Measurements from ENCODE around the gene USP17L29. TPM values are rescaled to one million over a fixed set of nuclear protein-coding genes. Genes with fewer than 3 reads are reported as not detected.
"Not testable (repeated sequence)": the region's sequence is repeated elsewhere in the genome, so short reads cannot be mapped to it uniquely, and the experiment has no call there.

USP17L29 gene, protein sequence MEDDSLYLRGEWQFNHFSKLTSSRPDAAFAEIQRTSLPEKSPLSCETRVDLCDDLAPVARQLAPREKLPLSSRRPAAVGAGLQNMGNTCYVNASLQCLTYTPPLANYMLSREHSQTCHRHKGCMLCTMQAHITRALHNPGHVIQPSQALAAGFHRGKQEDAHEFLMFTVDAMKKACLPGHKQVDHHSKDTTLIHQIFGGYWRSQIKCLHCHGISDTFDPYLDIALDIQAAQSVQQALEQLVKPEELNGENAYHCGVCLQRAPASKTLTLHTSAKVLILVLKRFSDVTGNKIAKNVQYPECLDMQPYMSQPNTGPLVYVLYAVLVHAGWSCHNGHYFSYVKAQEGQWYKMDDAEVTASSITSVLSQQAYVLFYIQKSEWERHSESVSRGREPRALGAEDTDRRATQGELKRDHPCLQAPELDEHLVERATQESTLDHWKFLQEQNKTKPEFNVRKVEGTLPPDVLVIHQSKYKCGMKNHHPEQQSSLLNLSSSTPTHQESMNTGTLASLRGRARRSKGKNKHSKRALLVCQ
- total RNA-seq: not detected in 2 replicates

DNA sequence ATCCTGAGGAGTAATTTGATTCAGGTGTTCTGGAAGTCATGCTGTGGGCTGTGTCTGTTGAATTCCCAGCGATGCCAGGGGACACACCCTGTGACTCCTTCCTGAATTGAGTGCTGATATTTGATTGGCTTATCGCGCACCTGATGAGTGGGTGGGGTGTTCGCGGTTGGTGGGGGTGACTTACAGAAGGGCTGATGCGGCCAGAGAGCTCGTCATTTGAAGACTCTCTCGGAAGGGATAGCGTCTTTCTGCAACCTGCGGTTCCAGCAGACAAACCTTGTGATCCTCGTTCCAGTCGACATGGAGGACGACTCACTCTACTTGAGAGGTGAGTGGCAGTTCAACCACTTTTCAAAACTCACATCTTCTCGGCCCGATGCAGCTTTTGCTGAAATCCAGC is at the start of gene USP17L29:
Gene USP17L29, plus strand, starts transcription at position 301 of the 400 bp plus-strand sequence. Its CDS starts 0 bp downstream, at position 301.
- DNase-seq (ENCODE audit: low read depth): not testable (repeated sequence)

DNA sequence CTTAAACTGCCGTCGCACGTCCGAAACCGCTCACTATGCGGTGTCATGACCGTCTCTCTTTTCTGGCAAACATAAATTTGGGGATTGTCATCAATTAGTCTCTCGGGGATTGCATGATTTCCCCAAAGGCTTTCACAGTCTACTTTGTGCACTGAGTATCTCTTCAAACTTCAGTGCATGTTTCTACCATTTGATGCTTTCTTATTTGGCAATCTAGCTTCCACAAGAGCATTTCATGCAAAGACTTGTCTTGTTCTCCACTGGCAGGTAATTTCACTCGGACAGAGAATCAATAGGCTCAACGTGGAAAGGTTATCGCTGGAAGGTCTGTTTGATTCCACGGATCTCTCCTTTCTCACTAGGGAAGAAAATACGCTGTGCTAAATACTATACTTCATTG is 29.2 kb upstream of the USP17L29 start:
- DNase-seq (ENCODE audit: low read depth): not testable (repeated sequence)

DNA sequence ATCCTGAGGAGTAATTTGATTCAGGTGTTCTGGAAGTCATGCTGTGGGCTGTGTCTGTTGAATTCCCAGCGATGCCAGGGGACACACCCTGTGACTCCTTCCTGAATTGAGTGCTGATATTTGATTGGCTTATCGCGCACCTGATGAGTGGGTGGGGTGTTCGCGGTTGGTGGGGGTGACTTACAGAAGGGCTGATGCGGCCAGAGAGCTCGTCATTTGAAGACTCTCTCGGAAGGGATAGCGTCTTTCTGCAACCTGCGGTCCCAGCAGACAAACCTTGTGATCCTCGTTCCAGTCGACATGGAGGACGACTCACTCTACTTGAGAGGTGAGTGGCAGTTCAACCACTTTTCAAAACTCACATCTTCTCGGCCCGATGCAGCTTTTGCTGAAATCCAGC is 28.6 kb upstream of the USP17L29 start, which contains the start of gene USP17L24:
Gene USP17L24, plus strand, starts transcription at position 301 of the 400 bp plus-strand sequence. Its CDS starts 0 bp downstream, at position 301.
- DNase-seq (ENCODE audit: low read depth): not testable (repeated sequence)

DNA sequence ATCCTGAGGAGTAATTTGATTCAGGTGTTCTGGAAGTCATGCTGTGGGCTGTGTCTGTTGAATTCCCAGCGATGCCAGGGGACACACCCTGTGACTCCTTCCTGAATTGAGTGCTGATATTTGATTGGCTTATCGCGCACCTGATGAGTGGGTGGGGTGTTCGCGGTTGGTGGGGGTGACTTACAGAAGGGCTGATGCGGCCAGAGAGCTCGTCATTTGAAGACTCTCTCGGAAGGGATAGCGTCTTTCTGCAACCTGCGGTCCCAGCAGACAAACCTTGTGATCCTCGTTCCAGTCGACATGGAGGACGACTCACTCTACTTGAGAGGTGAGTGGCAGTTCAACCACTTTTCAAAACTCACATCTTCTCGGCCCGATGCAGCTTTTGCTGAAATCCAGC is 23.8 kb upstream of the USP17L29 start, which contains the start of gene USP17L25:
Gene USP17L25, plus strand, starts transcription at position 301 of the 400 bp plus-strand sequence. Its CDS starts 0 bp downstream, at position 301.
- DNase-seq (ENCODE audit: low read depth): not testable (repeated sequence)

DNA sequence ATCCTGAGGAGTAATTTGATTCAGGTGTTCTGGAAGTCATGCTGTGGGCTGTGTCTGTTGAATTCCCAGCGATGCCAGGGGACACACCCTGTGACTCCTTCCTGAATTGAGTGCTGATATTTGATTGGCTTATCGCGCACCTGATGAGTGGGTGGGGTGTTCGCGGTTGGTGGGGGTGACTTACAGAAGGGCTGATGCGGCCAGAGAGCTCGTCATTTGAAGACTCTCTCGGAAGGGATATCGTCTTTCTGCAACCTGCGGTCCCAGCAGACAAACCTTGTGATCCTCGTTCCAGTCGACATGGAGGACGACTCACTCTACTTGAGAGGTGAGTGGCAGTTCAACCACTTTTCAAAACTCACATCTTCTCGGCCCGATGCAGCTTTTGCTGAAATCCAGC is 19.1 kb upstream of the USP17L29 start, which contains the start of gene USP17L26:
Gene USP17L26, plus strand, starts transcription at position 301 of the 400 bp plus-strand sequence. Its CDS starts 0 bp downstream, at position 301.
- not testable (repeated sequence) for DNase-seq (ENCODE audit: low read depth)

DNA sequence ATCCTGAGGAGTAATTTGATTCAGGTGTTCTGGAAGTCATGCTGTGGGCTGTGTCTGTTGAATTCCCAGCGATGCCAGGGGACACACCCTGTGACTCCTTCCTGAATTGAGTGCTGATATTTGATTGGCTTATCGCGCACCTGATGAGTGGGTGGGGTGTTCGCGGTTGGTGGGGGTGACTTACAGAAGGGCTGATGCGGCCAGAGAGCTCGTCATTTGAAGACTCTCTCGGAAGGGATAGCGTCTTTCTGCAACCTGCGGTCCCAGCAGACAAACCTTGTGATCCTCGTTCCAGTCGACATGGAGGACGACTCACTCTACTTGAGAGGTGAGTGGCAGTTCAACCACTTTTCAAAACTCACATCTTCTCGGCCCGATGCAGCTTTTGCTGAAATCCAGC is 14.3 kb upstream of the USP17L29 start, which contains the start of gene USP17L5:
Gene USP17L5, plus strand, starts transcription at position 301 of the 400 bp plus-strand sequence. Its CDS starts 0 bp downstream, at position 301.
- not testable (repeated sequence) for DNase-seq (ENCODE audit: low read depth)

DNA sequence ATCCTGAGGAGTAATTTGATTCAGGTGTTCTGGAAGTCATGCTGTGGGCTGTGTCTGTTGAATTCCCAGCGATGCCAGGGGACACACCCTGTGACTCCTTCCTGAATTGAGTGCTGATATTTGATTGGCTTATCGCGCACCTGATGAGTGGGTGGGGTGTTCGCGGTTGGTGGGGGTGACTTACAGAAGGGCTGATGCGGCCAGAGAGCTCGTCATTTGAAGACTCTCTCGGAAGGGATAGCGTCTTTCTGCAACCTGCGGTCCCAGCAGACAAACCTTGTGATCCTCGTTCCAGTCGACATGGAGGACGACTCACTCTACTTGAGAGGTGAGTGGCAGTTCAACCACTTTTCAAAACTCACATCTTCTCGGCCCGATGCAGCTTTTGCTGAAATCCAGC is 9.6 kb upstream of the USP17L29 start, which contains the start of gene USP17L27:
Gene USP17L27, plus strand, starts transcription at position 301 of the 400 bp plus-strand sequence. Its CDS starts 0 bp downstream, at position 301.
- not testable (repeated sequence) for DNase-seq (ENCODE audit: low read depth)

DNA sequence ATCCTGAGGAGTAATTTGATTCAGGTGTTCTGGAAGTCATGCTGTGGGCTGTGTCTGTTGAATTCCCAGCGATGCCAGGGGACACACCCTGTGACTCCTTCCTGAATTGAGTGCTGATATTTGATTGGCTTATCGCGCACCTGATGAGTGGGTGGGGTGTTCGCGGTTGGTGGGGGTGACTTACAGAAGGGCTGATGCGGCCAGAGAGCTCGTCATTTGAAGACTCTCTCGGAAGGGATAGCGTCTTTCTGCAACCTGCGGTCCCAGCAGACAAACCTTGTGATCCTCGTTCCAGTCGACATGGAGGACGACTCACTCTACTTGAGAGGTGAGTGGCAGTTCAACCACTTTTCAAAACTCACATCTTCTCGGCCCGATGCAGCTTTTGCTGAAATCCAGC is 4.8 kb upstream of the USP17L29 start, which contains the start of gene USP17L28:
Gene USP17L28, plus strand, starts transcription at position 301 of the 400 bp plus-strand sequence. Its CDS starts 0 bp downstream, at position 301.
- not testable (repeated sequence) for DNase-seq (ENCODE audit: low read depth)

DNA sequence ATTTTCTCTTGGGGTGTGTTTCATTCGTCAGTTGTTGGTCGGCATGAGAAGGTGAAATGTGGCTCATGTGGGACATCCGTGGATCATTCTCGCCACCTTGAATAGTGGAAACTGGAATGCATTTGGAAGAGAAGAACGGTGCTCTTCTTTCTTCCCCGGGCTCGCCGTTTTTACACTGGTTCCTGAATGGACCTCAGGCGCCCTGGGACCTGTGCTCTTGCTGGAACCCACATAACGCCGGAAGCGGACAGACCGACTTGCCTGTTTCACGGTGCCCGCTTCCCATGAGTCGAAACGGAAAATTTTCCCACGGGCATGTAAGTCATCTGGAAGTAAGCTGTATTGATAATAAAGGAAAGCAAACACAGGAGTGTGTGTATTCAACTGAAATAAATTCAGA is 2.6 kb upstream of the USP17L29 start:
- not testable (repeated sequence) for DNase-seq (ENCODE audit: low read depth)

DNA sequence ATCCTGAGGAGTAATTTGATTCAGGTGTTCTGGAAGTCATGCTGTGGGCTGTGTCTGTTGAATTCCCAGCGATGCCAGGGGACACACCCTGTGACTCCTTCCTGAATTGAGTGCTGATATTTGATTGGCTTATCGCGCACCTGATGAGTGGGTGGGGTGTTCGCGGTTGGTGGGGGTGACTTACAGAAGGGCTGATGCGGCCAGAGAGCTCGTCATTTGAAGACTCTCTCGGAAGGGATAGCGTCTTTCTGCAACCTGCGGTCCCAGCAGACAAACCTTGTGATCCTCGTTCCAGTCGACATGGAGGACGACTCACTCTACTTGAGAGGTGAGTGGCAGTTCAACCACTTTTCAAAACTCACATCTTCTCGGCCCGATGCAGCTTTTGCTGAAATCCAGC is 9.4 kb downstream of the USP17L29 start, which contains the start of gene USP17L30:
Gene USP17L30, plus strand, starts transcription at position 301 of the 400 bp plus-strand sequence. Its CDS starts 0 bp downstream, at position 301.
- DNase-seq (ENCODE audit: low read depth): not testable (repeated sequence)

DNA sequence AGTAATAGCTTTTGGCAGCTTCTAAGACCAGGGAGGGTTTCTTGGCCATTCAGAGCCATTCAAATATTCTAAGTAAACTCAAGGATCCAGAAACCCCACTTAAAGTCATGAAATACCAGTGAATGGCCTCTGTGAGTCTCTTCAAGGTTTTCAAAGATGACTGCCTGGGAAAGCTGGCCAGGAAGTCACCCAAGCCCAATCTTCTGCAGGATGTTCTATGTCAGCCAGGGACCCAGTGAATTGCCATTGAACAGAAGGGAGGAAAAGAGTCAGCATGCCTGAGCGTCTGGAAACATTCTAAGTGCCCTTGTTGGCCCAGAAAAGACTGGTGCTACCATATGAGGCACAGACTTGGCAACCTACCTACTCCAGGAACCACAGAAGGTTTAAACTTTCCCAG is 26.4 kb downstream of the USP17L29 start:
- not testable (repeated sequence) for DNase-seq (ENCODE audit: low read depth)

DNA sequence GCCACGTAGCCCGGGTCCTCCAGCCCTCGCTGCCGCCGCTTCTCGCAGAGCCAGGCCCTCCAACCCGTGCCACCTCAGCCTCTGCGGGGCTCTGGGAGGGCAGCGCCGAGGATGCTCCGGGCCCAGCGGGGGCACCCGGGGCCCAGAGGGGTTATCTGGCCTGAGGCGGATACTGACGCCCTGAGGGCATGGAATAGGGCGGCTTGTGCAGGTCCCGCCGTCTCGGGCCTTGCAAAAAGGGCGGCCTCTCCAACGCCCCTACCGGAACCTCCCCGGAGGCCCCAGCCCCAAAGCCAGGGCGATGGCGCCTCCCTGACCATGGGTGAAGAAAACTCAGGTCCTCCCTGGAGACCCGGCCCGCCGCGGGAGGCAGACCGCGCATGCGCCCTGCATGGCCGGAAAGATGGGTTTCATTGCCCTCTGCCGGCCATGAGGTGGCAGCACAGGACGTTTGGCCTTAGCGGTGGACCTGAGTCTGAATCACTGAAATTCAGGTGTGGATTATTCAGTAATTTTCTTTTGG is 27.6 kb downstream of the USP17L29 start:
- not testable (repeated sequence) for DNase-seq (ENCODE audit: low read depth)

DNA sequence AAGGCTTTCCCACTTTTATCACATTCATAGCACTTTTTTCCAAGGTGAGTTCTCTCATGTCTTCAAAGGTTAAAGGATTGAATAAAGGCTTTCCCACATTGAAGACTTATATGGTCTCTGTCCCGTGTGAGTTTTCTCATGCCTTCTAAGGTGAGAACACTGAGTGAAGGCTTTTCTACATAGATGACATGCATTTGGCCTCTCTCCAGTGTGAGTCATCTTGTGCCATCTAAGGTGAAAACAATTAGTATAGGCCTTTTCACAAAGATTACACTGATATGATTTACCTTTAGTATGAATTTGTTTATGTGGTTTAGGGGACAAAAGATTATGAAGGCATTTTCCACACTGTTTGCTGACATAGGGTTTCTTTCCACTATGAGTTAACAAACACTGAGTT is 30.7 kb downstream of the USP17L29 start:
- peak; percentile 76 for DNase-seq (ENCODE audit: low read depth)

DNA sequence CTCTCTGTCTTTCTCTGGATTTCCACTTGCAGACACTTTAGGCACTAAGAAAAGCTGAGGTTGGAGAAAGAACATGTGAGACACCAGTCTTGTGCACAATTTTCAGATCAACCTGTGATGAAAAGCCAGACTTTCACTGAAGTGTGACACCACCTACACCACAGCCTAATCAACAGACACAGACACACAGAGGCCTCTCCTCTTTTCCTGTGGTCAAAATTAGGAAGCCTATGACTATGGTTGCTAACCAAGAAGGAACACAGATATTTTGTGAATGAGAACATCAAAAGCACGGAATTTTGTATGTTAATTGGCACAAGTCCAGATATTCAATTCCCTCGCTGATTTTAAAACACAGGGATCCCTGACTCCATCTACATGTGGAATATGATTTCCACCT is 35.6 kb downstream of the USP17L29 start:
- DNase-seq (ENCODE audit: low read depth): peak; percentile 70

Other genes with a start within 250 kb of the USP17L29 start
- gene FAM90A26, start 183.2 kb upstream of the USP17L29 start, total RNA-seq: not detected in 2 replicates
- not detected in 2 replicates for gene USP17L10, start 143.0 kb upstream of the USP17L29 start, total RNA-seq
- not detected in 2 replicates for gene USP17L11, start 138.2 kb upstream of the USP17L29 start, total RNA-seq
- not detected in 2 replicates for gene USP17L12, start 133.5 kb upstream of the USP17L29 start, total RNA-seq
- not detected in 2 replicates for gene USP17L13, start 128.7 kb upstream of the USP17L29 start, total RNA-seq
- not detected in 2 replicates for gene USP17L15, start 119.3 kb upstream of the USP17L29 start, total RNA-seq
- gene USP17L17, start 109.8 kb upstream of the USP17L29 start, total RNA-seq: not detected in 2 replicates
- gene USP17L18, start 105.0 kb upstream of the USP17L29 start, total RNA-seq: not detected in 2 replicates
- not detected in 2 replicates for gene USP17L19, start 100.3 kb upstream of the USP17L29 start, total RNA-seq
- not detected in 2 replicates for gene USP17L20, start 95.5 kb upstream of the USP17L29 start, total RNA-seq
- gene USP17L21, start 90.8 kb upstream of the USP17L29 start, total RNA-seq: not detected in 2 replicates
- not detected in 2 replicates for gene USP17L22, start 86.0 kb upstream of the USP17L29 start, total RNA-seq
- gene USP17L24, start 28.5 kb upstream of the USP17L29 start, total RNA-seq: not detected in 2 replicates
- gene USP17L25, start 23.7 kb upstream of the USP17L29 start, total RNA-seq: not detected in 2 replicates
- not detected in 2 replicates for gene USP17L26, start 19.0 kb upstream of the USP17L29 start, total RNA-seq
- gene USP17L5, start 14.2 kb upstream of the USP17L29 start, total RNA-seq: not detected in 2 replicates
- not detected in 2 replicates for gene USP17L27, start 9.5 kb upstream of the USP17L29 start, total RNA-seq
- not detected in 2 replicates for gene USP17L28, start 4.7 kb upstream of the USP17L29 start, total RNA-seq
- not detected in 2 replicates for gene USP17L30, start 9.5 kb downstream of the USP17L29 start, total RNA-seq
- not detected in 2 replicates for gene DEFB131A, start 90.8 kb downstream of the USP17L29 start, total RNA-seq

All from renal cortical epithelial cell (primary cell).